Lower leg skin (tissue), 3 donors: Measurements from ENCODE around the gene MYO19.

Experiments used
- POLR2A ChIP-seq, 2 donors: fragments of 450-650 bp; IDR thresholded peaks; one replicate each; pipeline ENCODE4 v1.6.1; 2016 to 2017; ENCODE audit warnings: antibody characterized with exemption in 2 of 2, mild to moderate bottlenecking in 1 of 2, moderate library complexity in 1 of 2
- TF ChIP-seq, protein P1 (sequence below), 3 donors: fragments of 450-650 bp; IDR thresholded peaks; one replicate each; pipeline ENCODE4 v1.5.1; 2016; ENCODE audit warnings: antibody characterized with exemption in 3 of 3, mild to moderate bottlenecking in 3 of 3, moderate library complexity in 2 of 3

DNA sequence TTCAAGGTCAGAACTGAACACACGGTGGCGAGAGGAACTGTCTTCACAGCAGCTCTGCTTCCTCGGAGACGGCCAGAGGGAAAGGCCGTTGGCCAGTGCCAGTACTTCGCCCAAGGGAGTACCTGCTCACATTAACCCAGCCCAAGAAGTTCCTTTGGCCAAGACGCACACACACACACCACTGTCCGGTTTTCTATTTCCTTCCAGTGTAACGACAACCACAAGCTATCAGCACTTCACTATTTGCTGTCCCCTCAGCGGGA, 9.3 kb upstream of the MYO19 start:
- no peak for TF ChIP-seq POLR2A (IDR thresholded peaks at IDR 0.05)
- TF ChIP-seq, protein P1, sequence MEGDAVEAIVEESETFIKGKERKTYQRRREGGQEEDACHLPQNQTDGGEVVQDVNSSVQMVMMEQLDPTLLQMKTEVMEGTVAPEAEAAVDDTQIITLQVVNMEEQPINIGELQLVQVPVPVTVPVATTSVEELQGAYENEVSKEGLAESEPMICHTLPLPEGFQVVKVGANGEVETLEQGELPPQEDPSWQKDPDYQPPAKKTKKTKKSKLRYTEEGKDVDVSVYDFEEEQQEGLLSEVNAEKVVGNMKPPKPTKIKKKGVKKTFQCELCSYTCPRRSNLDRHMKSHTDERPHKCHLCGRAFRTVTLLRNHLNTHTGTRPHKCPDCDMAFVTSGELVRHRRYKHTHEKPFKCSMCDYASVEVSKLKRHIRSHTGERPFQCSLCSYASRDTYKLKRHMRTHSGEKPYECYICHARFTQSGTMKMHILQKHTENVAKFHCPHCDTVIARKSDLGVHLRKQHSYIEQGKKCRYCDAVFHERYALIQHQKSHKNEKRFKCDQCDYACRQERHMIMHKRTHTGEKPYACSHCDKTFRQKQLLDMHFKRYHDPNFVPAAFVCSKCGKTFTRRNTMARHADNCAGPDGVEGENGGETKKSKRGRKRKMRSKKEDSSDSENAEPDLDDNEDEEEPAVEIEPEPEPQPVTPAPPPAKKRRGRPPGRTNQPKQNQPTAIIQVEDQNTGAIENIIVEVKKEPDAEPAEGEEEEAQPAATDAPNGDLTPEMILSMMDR (IDR thresholded peaks at IDR 0.05) = no peak
